HG02798 (cell line): ENCODE results near the gene DYNLT1.
"Not testable (repeated sequence)": the region's sequence is repeated elsewhere in the genome, so short reads cannot be mapped to it uniquely, and the experiment has no call there.

Experiments
- ATAC-seq: cut with Tn5 transposase; IDR thresholded peaks from one replicate; pipeline ENCODE4 v1.9.1; 2021; ENCODE audit warnings: mild to moderate bottlenecking; ENCODE audit not compliant: unreplicated experiment, poor library complexity

The DYNLT1 gene

DNA sequence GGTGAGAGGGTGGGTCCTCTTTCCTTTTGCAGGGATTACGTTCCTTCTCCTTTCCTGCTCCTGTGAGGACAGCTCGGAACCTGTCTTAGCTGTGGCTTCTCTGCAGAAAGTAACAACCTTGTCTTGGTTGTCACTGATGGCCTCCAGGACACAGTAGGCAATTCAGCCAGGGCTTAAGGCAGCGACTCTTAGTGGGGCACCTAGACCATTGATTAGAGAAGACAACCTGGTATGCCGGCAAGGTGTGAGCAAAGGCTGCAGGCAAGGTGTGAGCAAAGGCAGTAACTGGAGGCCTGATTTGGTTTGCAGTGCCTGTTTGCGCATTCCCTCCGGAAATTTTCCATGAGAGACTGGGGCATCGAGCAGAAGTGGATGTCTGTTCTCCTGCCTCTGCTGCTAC lies 37.6 kb downstream of the DYNLT1 start:
- no peak for ATAC-seq

DNA sequence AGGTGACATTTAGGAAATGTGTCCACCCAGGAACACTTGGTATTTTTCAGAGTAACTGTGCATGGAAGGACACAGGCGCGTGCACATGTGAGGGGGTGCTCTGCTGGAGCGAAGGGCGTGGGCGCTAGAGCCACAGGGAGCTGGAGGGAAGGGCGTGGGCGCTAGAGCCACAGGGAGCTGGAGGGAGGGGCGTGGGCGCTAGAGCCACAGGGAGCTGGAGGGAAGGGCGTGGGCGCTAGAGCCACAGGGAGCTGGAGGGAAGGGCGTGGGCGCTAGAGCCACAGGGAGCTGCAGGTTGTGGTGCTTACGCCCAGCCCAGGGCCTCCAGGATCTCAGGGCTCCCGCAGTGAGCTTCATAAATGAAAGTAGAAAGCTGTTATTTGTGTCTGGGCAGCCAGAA lies 38.5 kb downstream of the DYNLT1 start:
- ATAC-seq: not testable (repeated sequence)

DNA sequence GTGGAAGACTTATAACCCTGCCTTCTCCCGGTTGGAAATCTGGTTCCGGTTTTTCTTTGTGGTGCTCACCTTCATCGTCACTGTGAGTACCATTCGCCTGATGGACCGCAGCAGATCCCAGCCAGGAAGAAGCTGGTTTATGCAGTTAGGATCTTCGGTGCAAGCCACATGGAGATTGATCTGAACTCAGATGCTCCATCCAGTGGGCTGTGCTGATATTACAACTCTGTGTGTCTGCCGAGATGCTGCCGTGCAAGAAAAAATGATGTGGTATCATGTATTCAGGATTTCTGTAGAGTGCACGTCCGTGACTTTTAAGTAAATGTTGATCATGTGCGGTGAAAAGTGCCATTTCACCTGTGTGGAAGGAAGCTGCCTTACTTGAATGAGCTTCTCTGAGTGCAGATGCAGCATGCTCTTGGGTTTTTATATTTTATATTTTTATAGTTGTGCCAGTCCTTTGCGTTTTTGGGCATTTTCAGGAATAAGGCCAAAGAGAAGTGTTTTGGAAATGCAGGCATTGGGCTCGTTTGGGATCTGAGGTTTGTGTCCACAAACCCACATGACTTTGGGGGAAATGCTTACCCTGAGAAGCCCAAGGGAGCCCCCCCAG lies 39.2 kb downstream of the DYNLT1 start:
- no peak for ATAC-seq

DNA sequence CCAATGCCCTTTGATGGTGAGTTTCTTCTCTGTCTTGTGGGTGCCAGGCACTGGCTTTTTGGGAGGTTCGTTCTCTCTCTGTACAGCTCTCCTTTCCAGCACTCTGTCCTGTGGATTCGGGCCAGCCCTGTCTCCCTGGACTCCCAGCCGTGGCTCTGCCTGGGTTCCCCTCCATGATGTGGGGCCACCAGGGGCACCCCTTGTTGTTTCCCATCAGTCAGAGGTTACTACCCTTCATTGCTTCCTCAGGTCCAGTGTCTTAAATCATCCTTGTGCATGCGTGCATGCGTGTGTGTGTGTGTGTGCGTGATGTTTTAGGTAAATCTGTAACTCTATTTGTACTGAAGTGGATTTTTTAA lies 40.5 kb downstream of the DYNLT1 start:
- ATAC-seq: no peak

DNA sequence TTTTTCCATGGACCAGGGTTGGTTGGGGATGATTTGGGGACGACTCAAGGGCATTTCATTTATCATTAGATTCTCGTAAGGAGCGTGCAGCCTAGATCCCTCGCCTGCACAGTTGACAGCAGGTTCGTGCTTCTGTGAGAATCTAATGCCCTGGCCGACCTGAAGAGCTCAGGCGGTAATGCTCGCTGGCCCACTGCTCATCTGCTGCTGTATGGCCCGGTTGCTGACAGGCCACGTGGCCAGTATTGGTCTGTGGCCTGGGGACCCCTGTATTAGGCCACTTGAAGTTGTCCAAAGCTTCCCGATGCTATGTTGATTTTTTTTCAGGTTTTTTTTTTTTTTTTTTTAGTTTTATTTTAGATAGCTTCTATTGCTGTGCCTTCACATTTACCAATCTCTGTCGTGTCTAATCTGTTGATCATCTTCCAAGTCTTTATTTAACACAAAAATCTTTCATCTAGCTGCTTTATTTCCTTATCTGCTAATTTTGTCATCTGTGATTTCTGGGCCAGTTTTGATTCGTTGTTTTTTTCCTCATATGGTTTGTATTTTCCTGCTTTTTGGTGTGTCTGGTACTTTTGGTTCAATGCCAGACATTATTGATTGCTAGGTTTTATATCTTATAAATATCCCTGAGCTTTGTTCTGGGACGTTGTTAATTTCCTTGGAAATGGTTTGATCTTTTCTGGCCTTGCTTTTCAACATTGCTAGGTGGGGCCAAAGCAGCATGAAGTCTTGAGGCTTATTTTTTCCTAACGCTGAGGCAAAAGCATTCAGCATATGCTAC lies 41.1 kb downstream of the DYNLT1 start:
- ATAC-seq: no peak

DNA sequence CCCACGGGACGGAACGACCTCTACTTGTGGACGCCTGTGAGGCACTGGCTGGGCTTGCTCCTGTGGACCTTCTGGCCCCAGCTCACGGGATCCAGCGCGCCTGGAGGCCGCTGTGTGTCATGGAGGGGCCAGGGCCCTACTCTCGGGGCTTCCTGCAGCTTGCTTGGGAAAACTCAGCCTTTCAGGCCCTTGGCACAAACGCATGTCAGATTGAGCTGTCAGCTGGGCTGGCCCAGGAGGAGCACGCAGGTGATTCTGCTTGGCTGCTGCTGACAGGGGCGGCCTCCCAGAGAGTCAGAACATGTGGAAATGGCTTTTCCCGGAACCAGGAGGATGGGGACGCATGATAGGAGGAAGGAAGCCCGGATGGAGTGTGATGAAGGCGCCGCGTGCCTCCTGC lies 44.9 kb downstream of the DYNLT1 start:
- ATAC-seq: no peak

DNA sequence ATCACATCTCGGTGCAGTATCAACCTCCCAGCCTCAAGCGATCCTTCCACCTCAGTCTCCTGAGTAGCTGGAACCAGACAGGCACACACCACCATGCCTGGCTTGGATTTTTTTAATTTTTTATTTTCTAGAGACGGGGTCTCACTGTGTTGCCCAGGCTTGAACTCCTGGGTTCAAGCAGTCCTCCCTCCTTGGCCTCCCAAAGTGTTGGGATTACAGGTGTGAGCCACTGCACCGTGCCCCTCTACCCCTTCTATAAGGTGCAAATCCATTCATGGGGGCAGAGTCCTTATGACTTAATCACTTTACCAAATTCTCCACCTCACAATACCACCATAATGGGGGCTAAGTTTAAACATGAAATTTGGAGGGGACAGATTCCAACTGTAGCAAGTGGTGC lies 47.0 kb downstream of the DYNLT1 start:
- ATAC-seq: no peak

DNA sequence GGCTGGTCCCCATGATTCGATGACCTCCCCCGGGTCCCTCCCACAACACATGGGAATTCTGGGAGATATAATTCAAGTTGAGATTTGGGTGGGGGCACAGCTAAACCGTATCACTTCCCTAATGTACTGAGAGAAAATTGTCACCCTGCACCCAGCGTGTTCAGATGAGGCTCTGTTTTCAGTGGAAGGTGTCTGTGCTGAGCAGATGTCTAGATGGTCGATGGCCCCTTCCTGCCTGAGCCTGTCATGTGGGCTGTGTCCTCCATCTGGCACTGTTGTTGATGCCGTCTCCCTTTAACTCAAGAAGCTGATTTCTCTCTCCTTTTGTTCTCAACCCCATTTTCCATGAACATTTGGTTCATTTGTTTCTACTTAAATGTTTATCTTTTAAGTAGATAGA lies 47.7 kb downstream of the DYNLT1 start:
- ATAC-seq: no peak

DNA sequence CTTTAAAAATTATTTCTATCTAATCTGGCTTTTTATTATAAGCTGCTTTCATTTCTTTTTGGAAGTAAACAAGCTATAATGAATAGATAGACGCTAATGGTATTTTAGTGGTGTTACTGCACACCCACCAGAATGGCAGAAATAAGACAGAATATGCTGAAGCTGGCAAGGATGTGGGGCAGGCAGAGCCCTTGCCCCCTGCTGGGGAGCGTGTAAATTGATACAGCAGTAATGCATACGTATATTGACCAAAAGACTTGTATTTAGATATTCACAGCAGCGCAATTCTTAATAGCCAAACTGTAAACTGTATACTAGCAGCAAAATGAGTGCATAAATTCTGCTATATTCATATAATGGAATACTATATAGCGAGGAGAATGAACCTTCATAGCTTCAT lies 49.3 kb downstream of the DYNLT1 start:
- ATAC-seq: no peak

DNA sequence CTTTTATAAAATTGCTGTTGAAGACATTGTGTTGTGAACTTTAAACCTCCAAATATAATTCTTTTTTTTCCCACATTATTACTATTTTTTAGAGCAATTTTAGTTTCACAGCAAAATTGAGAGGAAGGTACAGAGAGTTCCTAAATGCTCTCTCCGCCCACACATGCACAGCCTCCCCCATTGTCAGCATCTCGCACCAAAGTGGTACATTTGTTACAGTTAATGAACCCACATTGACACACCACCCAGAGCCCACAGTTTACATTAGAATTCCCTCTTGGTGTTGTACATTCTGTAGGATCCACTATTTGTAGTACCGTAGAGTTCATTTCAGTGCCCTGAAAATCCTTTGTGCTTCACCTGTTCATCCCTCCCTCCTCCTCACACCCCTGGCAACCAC lies 50.9 kb downstream of the DYNLT1 start:
- ATAC-seq: no peak

DNA sequence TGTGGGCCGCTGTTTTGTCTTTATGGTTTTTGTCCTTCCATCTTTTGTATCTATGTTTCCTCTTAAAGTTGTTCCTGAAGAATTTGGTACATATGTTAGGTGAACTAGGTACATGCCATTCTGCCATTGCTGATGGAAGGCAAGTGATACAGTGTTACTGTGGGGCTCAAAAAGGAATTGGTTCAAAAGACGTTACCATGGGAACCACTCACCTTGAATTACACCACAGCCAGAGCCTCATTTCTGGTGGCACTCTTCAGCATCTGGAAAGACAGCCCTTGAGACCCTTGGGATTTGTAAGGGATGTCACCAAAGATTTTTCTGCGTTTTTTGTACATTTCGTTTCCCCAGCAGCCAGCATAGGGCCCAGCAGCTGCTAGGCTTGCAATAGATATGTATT lies 52.7 kb downstream of the DYNLT1 start:
- no peak for ATAC-seq

DNA sequence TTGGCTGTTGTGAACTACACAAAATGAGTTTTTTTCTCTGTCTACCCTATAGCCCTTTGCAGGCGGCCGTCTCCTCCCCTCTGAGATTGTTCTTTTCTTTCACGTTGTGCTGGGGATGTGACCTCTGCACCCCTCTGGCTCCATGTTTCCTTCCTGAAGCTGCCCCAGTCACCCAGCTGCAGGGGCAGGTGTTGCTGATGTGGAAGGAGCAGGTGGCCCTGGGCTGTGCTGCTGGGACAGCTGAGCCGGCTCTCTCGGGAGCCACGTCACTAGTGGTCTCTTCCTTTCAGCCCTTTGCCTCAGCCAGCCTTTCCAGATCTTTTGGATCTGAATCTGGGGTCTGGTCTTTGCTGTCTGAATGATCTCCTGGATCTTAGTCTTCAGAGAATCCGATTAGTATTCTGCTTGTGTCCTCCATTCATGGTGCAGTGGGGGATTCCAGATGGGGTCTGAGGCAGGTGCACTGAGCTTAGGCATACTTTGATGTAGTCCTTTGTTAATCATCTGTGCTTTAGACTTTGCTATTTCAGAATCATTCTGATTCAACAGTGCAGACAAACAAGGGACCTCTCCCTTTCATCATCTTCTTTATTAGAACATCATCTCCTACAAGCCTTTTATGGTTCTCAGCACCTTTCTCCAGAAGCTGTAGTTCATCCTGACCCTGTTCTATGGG lies 53.3 kb downstream of the DYNLT1 start:
- ATAC-seq: no peak

DNA sequence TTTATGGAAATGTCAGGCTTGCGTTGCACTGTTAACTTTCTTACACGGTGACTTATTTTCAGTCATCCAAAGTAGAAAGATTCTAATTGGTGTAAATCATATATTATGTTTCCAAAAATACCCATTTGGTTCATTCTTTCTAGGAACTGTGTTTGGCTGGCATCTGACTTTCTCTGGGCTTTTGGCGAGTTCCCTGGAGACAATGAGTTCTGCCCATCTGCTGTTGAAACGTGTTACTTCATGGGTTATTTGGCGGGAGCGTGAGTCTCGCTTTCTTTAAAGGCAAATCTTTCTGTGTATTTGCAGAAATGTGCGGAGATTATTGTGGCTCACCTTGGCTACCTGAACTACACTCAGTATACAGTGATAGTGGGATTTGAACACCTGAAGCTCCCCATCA lies 55.2 kb downstream of the DYNLT1 start:
- ATAC-seq: no peak

DNA sequence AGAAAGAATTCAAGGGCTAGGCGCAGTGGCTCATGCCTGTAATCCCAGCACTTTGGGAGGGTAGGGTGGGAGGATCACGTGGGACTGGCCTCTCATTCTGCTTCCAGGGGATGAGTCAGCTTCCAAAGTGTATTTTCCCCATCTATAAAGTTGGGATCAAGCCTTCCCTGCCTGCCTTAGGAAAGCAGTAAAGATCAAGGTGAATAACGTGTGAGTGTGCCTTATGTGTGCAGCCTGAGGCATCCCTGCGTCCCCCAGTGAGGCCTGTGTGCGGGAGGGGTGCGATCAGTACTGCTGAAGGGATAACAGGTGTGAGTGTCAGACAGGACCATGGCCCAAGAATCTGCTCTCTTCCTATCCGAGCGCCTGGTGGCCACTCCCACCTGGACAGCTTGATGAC lies 57.9 kb downstream of the DYNLT1 start:
- no peak for ATAC-seq
